Measurements from ENCODE around the gene NR2F2. TPM values are rescaled to one million over a fixed set of nuclear protein-coding genes. Genes with fewer than 3 reads are reported as not detected.

NR2F2 gene
- total and polyA plus RNA-seq, 4 donors, result 15.0 to 73.5 (median 35.4) TPM

DNA sequence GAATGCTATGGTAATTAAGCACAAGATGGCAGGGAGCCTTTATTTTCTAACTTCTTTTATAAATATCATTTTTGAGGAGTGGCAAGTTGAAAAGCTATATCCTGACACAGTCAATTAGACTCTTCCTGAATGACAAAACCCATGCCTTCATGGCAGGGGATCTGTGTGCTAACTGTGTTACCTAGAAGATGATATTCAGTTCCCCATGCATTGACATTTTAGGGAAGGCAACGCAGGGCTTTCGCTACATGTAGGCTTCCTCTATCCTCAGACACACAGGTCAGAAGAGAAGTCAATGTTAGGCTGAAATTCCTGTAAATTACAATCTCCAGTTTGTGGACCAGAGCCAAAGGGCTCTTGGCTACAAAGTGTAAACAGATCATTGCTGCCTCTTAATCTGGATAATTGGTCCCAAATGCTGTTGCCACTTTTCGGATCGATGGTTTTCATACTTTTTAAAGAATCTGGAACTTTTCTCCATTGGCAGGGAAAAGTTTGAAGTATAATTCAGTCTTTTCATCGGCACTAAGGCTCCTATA is 22.6 kb upstream of the NR2F2 start:
- H3K4me1 ChIP-seq (ENCODE audit: control insufficient read depth in 5 of 5, insufficient read depth in 5 of 5, low read length in 5 of 5), result peaks cover 0 to 10% (median 7%) of the 10 kb centered on the region in 5 donors

DNA sequence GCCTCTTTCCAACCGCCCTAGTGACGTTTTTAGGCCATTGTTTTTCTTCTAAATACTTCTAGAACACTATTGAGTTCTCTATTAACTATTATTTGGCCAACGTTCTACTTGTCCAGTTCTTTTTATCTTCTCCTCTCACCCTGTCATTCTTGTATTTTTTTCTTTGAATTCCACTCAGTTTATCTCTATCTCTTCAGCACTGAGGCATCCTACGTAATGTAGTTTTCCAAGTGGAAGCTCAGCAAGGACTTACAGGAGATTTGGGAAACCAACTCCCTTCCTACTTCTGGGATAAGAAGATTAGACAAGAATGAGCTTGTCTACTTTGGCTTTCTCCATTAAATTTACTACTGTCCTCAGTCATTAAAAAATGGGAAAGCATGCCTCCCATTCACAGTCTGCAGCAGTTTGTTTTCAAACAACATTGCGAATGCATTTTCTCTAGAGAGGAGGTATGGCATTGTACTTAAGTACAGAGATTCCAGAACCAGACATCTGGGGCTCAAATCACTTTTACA is 21.3 kb upstream of the NR2F2 start:
- peaks cover 0 to 3% (median 1%) of the 10 kb centered on the region in 4 donors for H3K36me3 ChIP-seq (ENCODE audit: control insufficient read depth in 4 of 4, insufficient read depth in 4 of 4, low read length in 4 of 4)
- DNase-seq (no peak), ATAC-seq (ENCODE audit: insufficient read depth, low FRiP score) (no peak)
- peaks cover 0 to 10% (median 7%) of the 10 kb centered on the region in 5 donors for H3K4me1 ChIP-seq (ENCODE audit: control insufficient read depth in 5 of 5, insufficient read depth in 5 of 5, low read length in 5 of 5)
- 54 to 62% methylated on average over 5 of the region's 5 CpGs for WGBS, 2 donors
- TF ChIP-seq, protein P1, sequence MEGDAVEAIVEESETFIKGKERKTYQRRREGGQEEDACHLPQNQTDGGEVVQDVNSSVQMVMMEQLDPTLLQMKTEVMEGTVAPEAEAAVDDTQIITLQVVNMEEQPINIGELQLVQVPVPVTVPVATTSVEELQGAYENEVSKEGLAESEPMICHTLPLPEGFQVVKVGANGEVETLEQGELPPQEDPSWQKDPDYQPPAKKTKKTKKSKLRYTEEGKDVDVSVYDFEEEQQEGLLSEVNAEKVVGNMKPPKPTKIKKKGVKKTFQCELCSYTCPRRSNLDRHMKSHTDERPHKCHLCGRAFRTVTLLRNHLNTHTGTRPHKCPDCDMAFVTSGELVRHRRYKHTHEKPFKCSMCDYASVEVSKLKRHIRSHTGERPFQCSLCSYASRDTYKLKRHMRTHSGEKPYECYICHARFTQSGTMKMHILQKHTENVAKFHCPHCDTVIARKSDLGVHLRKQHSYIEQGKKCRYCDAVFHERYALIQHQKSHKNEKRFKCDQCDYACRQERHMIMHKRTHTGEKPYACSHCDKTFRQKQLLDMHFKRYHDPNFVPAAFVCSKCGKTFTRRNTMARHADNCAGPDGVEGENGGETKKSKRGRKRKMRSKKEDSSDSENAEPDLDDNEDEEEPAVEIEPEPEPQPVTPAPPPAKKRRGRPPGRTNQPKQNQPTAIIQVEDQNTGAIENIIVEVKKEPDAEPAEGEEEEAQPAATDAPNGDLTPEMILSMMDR (IDR thresholded peaks at IDR 0.05; ENCODE audit: control extremely low read depth, extremely low read depth), result no peak
- H3K27me3 ChIP-seq (ENCODE audit: control insufficient read depth in 3 of 3, insufficient read depth in 3 of 3, low read length in 2 of 3), result no peaks in the 10 kb centered on the region
- H3K27ac ChIP-seq (ENCODE audit: low read depth in 1 of 2, low read length in 1 of 2), result no peak overlapping the region
- no peak overlapping the region for H3K9ac ChIP-seq (ENCODE audit: insufficient read depth in 1 of 2, low read length in 2 of 2)
- no peak overlapping the region for H3K4me3 ChIP-seq
- no peaks in the 10 kb centered on the region for H3K9me3 ChIP-seq (ENCODE audit: control insufficient read depth in 4 of 4, insufficient read depth in 3 of 4, low read length in 3 of 4)

More for the DNA sequence above, 22.6 kb upstream of the NR2F2 start:
- 65 to 78% methylated on average over 5 of the region's 5 CpGs for WGBS, 2 donors
- no peak for ATAC-seq (ENCODE audit: insufficient read depth, low FRiP score)
- Histone ChIP-seq H3K9ac (ENCODE audit: insufficient read depth in 1 of 2, low read length in 2 of 2) (no peak overlapping the region), H3K4me3 (no peak overlapping the region), H3K27me3 (ENCODE audit: control insufficient read depth in 3 of 3, insufficient read depth in 3 of 3, low read length in 2 of 3) (no peaks in the 10 kb centered on the region), H3K9me3 (ENCODE audit: control insufficient read depth in 4 of 4, insufficient read depth in 3 of 4, low read length in 3 of 4) (no peaks in the 10 kb centered on the region), H3K27ac (ENCODE audit: low read depth in 1 of 2, low read length in 1 of 2) (peak overlapping the region in 1 of 2 donors; percentile 31), H3K36me3 (ENCODE audit: control insufficient read depth in 4 of 4, insufficient read depth in 4 of 4, low read length in 4 of 4) (no peaks in the 10 kb centered on the region)
- TF ChIP-seq, protein P1 (IDR thresholded peaks at IDR 0.05; ENCODE audit: control extremely low read depth, extremely low read depth), result no peak
- DNase-seq, result no peak

DNA sequence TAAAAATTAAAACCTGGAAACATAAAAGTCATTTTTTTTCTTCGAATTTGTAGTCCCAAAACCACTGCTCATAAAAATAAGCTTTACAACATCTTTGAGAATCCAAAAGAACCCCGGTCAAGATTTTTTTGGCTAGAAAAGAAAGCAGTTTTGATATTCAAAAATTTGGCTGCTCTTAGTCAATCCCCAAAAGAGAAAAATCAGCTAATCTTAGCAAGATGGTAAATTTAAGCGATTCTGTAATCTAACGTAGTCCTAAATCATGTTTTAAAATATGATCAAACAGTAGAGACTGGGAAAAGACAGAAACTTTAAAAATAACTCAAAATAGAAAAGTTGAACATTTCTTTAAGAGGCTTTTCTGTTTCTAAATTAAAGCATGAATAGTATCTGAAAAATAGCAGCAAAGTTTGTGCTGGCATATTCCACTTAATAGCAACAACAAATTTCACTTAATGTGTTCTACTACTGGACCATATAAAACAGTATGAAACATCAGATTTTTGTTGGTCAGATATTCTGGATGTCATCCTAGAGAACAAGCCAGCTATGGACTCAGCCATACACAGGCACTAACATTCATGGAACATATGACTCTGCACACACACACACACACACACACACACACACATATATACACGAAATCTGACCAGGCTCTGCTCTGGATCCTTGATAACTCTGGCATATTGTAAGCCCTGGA is 19.1 kb upstream of the NR2F2 start:
- peak in 1 of 3 donors; percentile 35 for DNase-seq
- TF ChIP-seq, protein P1 (IDR thresholded peaks at IDR 0.05; ENCODE audit: control extremely low read depth, extremely low read depth), result no peak
- no peak for ATAC-seq (ENCODE audit: insufficient read depth, low FRiP score)
- no peak overlapping the region for H3K27ac ChIP-seq (ENCODE audit: low read depth in 1 of 2, low read length in 1 of 2)
- 72 to 76% methylated on average over 5 of the region's 5 CpGs for WGBS, 2 donors
- no peaks in the 10 kb centered on the region for H3K9me3 ChIP-seq (ENCODE audit: control insufficient read depth in 4 of 4, insufficient read depth in 3 of 4, low read length in 3 of 4)
- peaks cover 0 to 24% (median 10%) of the 10 kb centered on the region in 5 donors for H3K4me1 ChIP-seq (ENCODE audit: control insufficient read depth in 5 of 5, insufficient read depth in 5 of 5, low read length in 5 of 5)
- H3K4me3 ChIP-seq, result no peak overlapping the region
- H3K9ac ChIP-seq (ENCODE audit: insufficient read depth in 1 of 2, low read length in 2 of 2), result no peak overlapping the region
- peaks cover 0 to 3% (median 1%) of the 10 kb centered on the region in 4 donors for H3K36me3 ChIP-seq (ENCODE audit: control insufficient read depth in 4 of 4, insufficient read depth in 4 of 4, low read length in 4 of 4)
- no peaks in the 10 kb centered on the region for H3K27me3 ChIP-seq (ENCODE audit: control insufficient read depth in 3 of 3, insufficient read depth in 3 of 3, low read length in 2 of 3)
